Epithelial cell of esophagus (primary cell): Measurements from ENCODE around the gene MIEF2.

Source experiments
- DNase-seq: peaks from one replicate; pipeline ENCODE4 v3.0.0; 2010; ENCODE audit warnings: low read depth
- H3K4me3 ChIP-seq: 2 replicates; pipeline ENCODE4 v1.5.1; 2011; ENCODE audit warnings: mild to moderate bottlenecking, low read length, control low read depth
- CTCF ChIP-seq: IDR thresholded peaks from 2 replicates; pipeline ENCODE4 v1.5.1; 2011; ENCODE audit warnings: low read depth, mild to moderate bottlenecking, low read length, control low read depth, inconsistent platforms; ENCODE audit not compliant: insufficient read depth; ENCODE audit errors: missing control alignments

MIEF2 gene

GRCh38 chr17:18267366-18267765 is 6.9 kb downstream of the MIEF2 start:
- DNase-seq: no peak
- TF ChIP-seq CTCF: no peak
- no peak overlapping the region for H3K4me3 ChIP-seq

GRCh38 chr17:18267927-18268711 is 7.7 kb downstream of the MIEF2 start:
- H3K4me3 ChIP-seq: no peak overlapping the region
- peak; percentile 51 for DNase-seq
- no peak for TF ChIP-seq CTCF

GRCh38 chr17:18270046-18270931 is 9.8 kb downstream of the MIEF2 start:
- TF ChIP-seq CTCF: no peak
- no peak for DNase-seq
- no peak overlapping the region for H3K4me3 ChIP-seq

DNA sequence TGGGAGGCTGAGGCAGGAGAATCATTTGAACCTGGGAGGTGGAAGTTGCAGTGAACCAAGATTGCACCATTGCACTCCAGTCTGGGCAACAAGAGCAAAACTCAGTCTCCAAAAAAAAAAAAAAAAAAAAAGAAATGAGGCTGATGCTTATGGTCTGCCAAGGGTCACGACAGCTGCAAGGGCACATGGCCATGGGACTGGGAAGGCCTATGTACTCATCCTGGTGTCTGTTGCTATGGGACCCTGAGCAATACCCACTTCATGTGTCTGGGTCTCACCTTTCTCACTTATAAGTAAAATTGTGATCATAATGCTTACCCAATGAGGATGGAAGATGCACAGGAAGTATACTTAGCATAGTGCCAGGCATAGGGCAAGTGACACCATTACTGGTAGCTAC is 16.6 kb downstream of the MIEF2 start:
- TF ChIP-seq CTCF: no peak
- H3K4me3 ChIP-seq: no peak overlapping the region
- no peak for DNase-seq

DNA sequence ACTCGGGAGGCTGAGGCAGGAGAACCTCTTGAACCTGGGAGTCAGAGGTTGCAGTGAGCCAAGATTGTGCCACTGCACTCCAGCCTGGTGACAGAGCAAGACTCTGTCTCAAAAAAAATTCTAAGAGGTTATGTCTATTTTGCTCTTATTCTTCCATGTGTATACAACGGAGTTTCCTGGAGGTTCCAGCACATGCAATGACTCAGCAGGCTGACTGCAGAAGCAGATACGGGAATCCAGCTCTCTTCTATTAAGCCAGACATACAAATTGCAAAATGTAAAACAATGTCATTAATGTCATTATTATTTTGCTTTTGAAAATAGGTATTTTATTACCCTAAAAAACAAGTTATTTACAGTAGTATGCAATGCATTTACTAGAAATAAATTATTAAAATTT is 18.4 kb downstream of the MIEF2 start:
- H3K4me3 ChIP-seq: no peak overlapping the region
- TF ChIP-seq CTCF: no peak
- no peak for DNase-seq

- DNase-seq: no peak
- TF ChIP-seq CTCF: no peak
- H3K4me3 ChIP-seq: no peak overlapping the region
Observed at GRCh38 chr17:18280249-18280648, 19.8 kb downstream of the MIEF2 start.
